Fibroblast of lung (primary cell): ENCODE measurements around the gene PMF1.

Experiments
- EZH2 ChIP-seq: IDR thresholded peaks from 2 replicates; pipeline ENCODE4 v1.5.1; 2012; ENCODE audit warnings: low read length, control low read depth, mild to moderate bottlenecking; ENCODE audit errors: missing control alignments
- TF ChIP-seq, protein P1 (sequence below), 2 donors: IDR thresholded peaks in 1 of 2; conservative IDR thresholded peaks in 1 of 2; 1 replicate in 1 of 2; 2 replicates in 1 of 2; pipeline ENCODE4 v1.5.1; 2011 to 2012; ENCODE audit warnings: low read length in 2 of 2, control low read depth in 1 of 2, inconsistent platforms in 1 of 2, low read depth in 1 of 2, mild to moderate bottlenecking in 1 of 2

- TF ChIP-seq EZH2, result no peak
- TF ChIP-seq, protein P1, sequence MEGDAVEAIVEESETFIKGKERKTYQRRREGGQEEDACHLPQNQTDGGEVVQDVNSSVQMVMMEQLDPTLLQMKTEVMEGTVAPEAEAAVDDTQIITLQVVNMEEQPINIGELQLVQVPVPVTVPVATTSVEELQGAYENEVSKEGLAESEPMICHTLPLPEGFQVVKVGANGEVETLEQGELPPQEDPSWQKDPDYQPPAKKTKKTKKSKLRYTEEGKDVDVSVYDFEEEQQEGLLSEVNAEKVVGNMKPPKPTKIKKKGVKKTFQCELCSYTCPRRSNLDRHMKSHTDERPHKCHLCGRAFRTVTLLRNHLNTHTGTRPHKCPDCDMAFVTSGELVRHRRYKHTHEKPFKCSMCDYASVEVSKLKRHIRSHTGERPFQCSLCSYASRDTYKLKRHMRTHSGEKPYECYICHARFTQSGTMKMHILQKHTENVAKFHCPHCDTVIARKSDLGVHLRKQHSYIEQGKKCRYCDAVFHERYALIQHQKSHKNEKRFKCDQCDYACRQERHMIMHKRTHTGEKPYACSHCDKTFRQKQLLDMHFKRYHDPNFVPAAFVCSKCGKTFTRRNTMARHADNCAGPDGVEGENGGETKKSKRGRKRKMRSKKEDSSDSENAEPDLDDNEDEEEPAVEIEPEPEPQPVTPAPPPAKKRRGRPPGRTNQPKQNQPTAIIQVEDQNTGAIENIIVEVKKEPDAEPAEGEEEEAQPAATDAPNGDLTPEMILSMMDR (conservative IDR thresholded peaks at IDR 0.05 in 1 of 2, IDR thresholded peaks at IDR 0.05 in 1 of 2; ENCODE audit: low read depth in 1 of 2, low read length in 2 of 2), result no peak
Measured at GRCh38 chr1:156241926-156242325, 29.1 kb downstream of the PMF1 start, which contains the start of gene BGLAP.
